22Rv1 (cell line): ENCODE measurements around the gene TAX1BP1.

Experiments used
- CTCF ChIP-seq: fragments of 450-650 bp; IDR thresholded peaks from 2 replicates; pipeline ENCODE4 v1.5.1; 2017; ENCODE audit warnings: mild to moderate bottlenecking
- ZFX ChIP-seq: fragments of 450-650 bp; IDR thresholded peaks from 2 replicates; pipeline ENCODE4 v1.6.1; 2017; ENCODE audit warnings: antibody characterized with exemption, borderline replicate concordance

DNA sequence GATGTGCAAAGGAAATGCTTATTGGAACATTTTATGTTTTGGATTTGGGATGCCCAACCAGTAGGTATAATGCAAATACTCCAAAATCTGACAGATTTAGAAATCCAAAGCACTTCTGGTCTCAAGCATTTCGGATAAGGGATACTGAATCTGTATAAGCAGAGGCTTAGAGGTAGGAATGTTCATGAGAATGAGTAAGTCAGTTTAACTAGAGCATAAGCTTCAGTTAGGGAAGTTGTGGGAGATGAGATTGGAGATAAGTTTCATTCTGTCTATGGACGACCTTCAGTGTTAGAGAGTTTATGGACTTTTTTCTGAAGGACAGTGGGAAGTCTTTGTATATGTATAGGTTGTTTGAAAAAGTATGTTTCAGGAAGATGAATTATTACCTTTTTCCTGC, 10.4 kb downstream of the TAX1BP1 start:
- TF ChIP-seq CTCF: no peak
- no peak for TF ChIP-seq ZFX
